HepG2 (cell line): ENCODE measurements around the gene ZMYND8. TPM values are rescaled to one million over a fixed set of nuclear protein-coding genes. Genes with fewer than 3 reads are reported as not detected.

Experiments
- AKAP8 ChIP-seq: sonication (generic); formaldehyde crosslinking; IDR thresholded peaks from 2 replicates; pipeline ENCODE4 v1.5.1; 2020; ENCODE audit warnings: mild to moderate bottlenecking, missing genetic modification reagents
- ATF1 ChIP-seq: IDR thresholded peaks from 2 replicates; pipeline ENCODE4 v1.6.1; 2016; ENCODE audit warnings: mild to moderate bottlenecking, control low read depth
- ELF1 ChIP-seq: sonication (generic); formaldehyde crosslinking; IDR thresholded peaks from 2 replicates; pipeline ENCODE4 v1.4.0; 2020; ENCODE audit warnings: missing genetic modification reagents
- HHEX ChIP-seq: IDR thresholded peaks from 2 replicates; pipeline ENCODE4 v1.6.1; 2016; ENCODE audit warnings: control low read depth
- HMG20A ChIP-seq: IDR thresholded peaks from 2 replicates; pipeline ENCODE4 v1.6.1; 2016; ENCODE audit warnings: borderline replicate concordance
- HMG20B ChIP-seq: conservative IDR thresholded peaks from 2 replicates; pipeline ENCODE4 v1.6.1; 2016; ENCODE audit warnings: missing genetic modification reagents, missing compliant biosample characterization
- HNRNPUL1 ChIP-seq: fragments of 200-400 bp; formaldehyde crosslinking; IDR thresholded peaks from 2 replicates; pipeline ENCODE4 v1.6.1; 2017; ENCODE audit warnings: low read depth, mild to moderate bottlenecking, low read length, moderate library complexity
- KDM5B ChIP-seq: sonication (generic); formaldehyde crosslinking; IDR thresholded peaks from 2 replicates; pipeline ENCODE4 v1.4.0; 2020; ENCODE audit warnings: missing genetic modification reagents, mild to moderate bottlenecking, borderline replicate concordance
- KIAA2018 ChIP-seq: sonication (generic); formaldehyde crosslinking; IDR thresholded peaks from 2 replicates; pipeline ENCODE4 v1.5.0; 2020; ENCODE audit warnings: mild to moderate bottlenecking, missing genetic modification reagents, borderline replicate concordance
- MLLT10 ChIP-seq: sonication (generic); formaldehyde crosslinking; IDR thresholded peaks from 2 replicates; pipeline ENCODE4 v1.4.0; 2020; ENCODE audit warnings: missing genetic modification reagents
- PTBP1 ChIP-seq: fragments of 200-400 bp; formaldehyde crosslinking; IDR thresholded peaks from 2 replicates; pipeline ENCODE4 v1.6.1; 2018; ENCODE audit warnings: low read length, low read depth; ENCODE audit not compliant: poor library complexity, severe bottlenecking
- RCOR2 ChIP-seq: IDR thresholded peaks from 2 replicates; pipeline ENCODE4 v1.6.1; 2016; ENCODE audit warnings: missing biosample characterization, missing genetic modification reagents
- SETDB1 ChIP-seq: sonication (generic); formaldehyde crosslinking; IDR thresholded peaks from 2 replicates; pipeline ENCODE4 v1.5.1; 2020; ENCODE audit warnings: missing genetic modification reagents, mild to moderate bottlenecking, borderline replicate concordance
- SIX4 ChIP-seq: sonication (generic); formaldehyde crosslinking; IDR thresholded peaks from 2 replicates; pipeline ENCODE4 v1.4.0; 2020; ENCODE audit warnings: missing genetic modification reagents
- SNAPC2 ChIP-seq: sonication (generic); formaldehyde crosslinking; IDR thresholded peaks from 2 replicates; pipeline ENCODE4 v1.8.1; 2022; ENCODE audit warnings: mild to moderate bottlenecking, missing genetic modification reagents
- SOX6 ChIP-seq, 2 experiments: fragments of 450-650 bp in 1 of 2; sonication (generic) in 1 of 2; formaldehyde crosslinking in 1 of 2; IDR thresholded peaks; 2 replicates each; pipeline versions ENCODE4 v1.4.0 to v1.6.1; 2017 to 2020; ENCODE audit warnings: antibody characterized with exemption in 1 of 2, mild to moderate bottlenecking in 1 of 2, missing genetic modification reagents in 1 of 2
- SSRP1 ChIP-seq: IDR thresholded peaks from 2 replicates; pipeline ENCODE4 v1.6.1; 2016; ENCODE audit warnings: control low read depth
- ZFP37 ChIP-seq: sonication (generic); formaldehyde crosslinking; IDR thresholded peaks from 2 replicates; pipeline ENCODE4 v1.4.0; 2020; ENCODE audit warnings: missing genetic modification reagents, borderline replicate concordance
- ZFY ChIP-seq: sonication (generic); formaldehyde crosslinking; IDR thresholded peaks from 2 replicates; pipeline ENCODE4 v1.4.0; 2020; ENCODE audit warnings: missing genetic modification reagents
- ZKSCAN5 ChIP-seq: sonication (generic); formaldehyde crosslinking; IDR thresholded peaks from 2 replicates; pipeline ENCODE4 v1.5.1; 2020; ENCODE audit warnings: mild to moderate bottlenecking, missing genetic modification reagents
- ZNF326 ChIP-seq: sonication (generic); formaldehyde crosslinking; IDR thresholded peaks from 2 replicates; pipeline ENCODE4 v1.4.0; 2020; ENCODE audit warnings: missing genetic modification reagents, borderline replicate concordance
- ZNF33A ChIP-seq: sonication (generic); formaldehyde crosslinking; IDR thresholded peaks from 2 replicates; pipeline ENCODE4 v1.5.1; 2020; ENCODE audit warnings: missing genetic modification reagents, mild to moderate bottlenecking, moderate library complexity, borderline replicate concordance
- ZNF615 ChIP-seq: sonication (generic); formaldehyde crosslinking; IDR thresholded peaks from 2 replicates; pipeline ENCODE4 v1.5.0; 2020; ENCODE audit warnings: mild to moderate bottlenecking, missing genetic modification reagents, borderline replicate concordance
- ZNF670 ChIP-seq: sonication (generic); formaldehyde crosslinking; IDR thresholded peaks from 2 replicates; pipeline ENCODE4 v1.8.0; 2022; ENCODE audit warnings: mild to moderate bottlenecking, missing genetic modification reagents, borderline replicate concordance
- polyA plus RNA-seq, 8 experiments: library from polyadenylated mRNA; depleted of rRNA in 3 of 8; stranded (reverse) in 7 of 8; unstranded in 1 of 8; fragments of >200 nt; fragmentation: Illumina TruSeq in 4 of 8; extraction: Trizol in 4 of 8; gene quantifications; 2 replicates each; pipeline versions ENCODE4 v1.2.1 to v1.2.3, GENCODE V29; 2011 to 2016; ENCODE audit warnings: low read depth in 4 of 8, missing spikeins in 1 of 8, mixed read lengths in 1 of 8; ENCODE audit not compliant: insufficient read depth in 1 of 8
- total RNA-seq, 5 experiments: library from RNA; depleted of rRNA; stranded (reverse); fragments of >200 nt; fragmentation: Illumina TruSeq; extraction: Trizol; gene quantifications; 2 replicates each; pipeline ENCODE4 v1.2.3, GENCODE V29; 2016; ENCODE audit warnings: low read depth in 1 of 5

ZMYND8 gene
- total and polyA plus RNA-seq, 2 of the 13 experiments (the other 11 are each of a cell fraction or from before 2014, with no cell fraction given): 53.9 to 84.7 TPM

- TF ChIP-seq KIAA2018 (CRISPR knock-in tag): no peak
- TF ChIP-seq ZNF326 (CRISPR knock-in tag): peak; percentile 20; the same call in 1 of the 2 replicates
- TF ChIP-seq ELF1 (CRISPR knock-in tag): peak; percentile 48; the same call in 1 of the 2 replicates
- no peak for TF ChIP-seq HMG20A (CRISPR knock-in tag)
- TF ChIP-seq RCOR2 (CRISPR knock-in tag): 0 out of 2 replicates have a peak, but pooled peaks have one; percentile 44
- TF ChIP-seq HMG20B (CRISPR knock-in tag): 0 out of 2 replicates have a peak, but pooled peaks have one; percentile 42
- TF ChIP-seq SNAPC2: peak; percentile 33; the same call in 1 of the 2 replicates
- 0 out of 2 replicates have a peak, but pooled peaks have one; percentile 23 for TF ChIP-seq ZNF670
- TF ChIP-seq SSRP1: peak; percentile 85; the same call in 1 of the 2 replicates
- no peak for TF ChIP-seq MLLT10 (CRISPR knock-in tag)
- 0 out of 2 replicates have a peak, but pooled peaks have one; percentile 20 for TF ChIP-seq ZNF615 (CRISPR knock-in tag)
- TF ChIP-seq HNRNPUL1: no peak
- TF ChIP-seq KDM5B (CRISPR knock-in tag): peak; percentile 20; the same call in 1 of the 2 replicates
- TF ChIP-seq SIX4 (CRISPR knock-in tag): no peak
- TF ChIP-seq SOX6 (IDR thresholded peaks at IDR 0.05): no peak
- peak; percentile 6 for TF ChIP-seq SOX6 (CRISPR knock-in tag; IDR thresholded peaks at IDR 0.05)
- 0 out of 2 replicates have a peak, but pooled peaks have one; percentile 55 for TF ChIP-seq ZFP37 (CRISPR knock-in tag)
- no peak for TF ChIP-seq PTBP1
- TF ChIP-seq HHEX (CRISPR knock-in tag): 0 out of 2 replicates have a peak, but pooled peaks have one; percentile 15
- TF ChIP-seq AKAP8 (CRISPR knock-in tag): 0 out of 2 replicates have a peak, but pooled peaks have one; percentile 35
- TF ChIP-seq SETDB1 (CRISPR knock-in tag): 0 out of 2 replicates have a peak, but pooled peaks have one; percentile 30
- no peak for TF ChIP-seq ATF1
- peak; percentile 17; the same call in 1 of the 2 replicates for TF ChIP-seq ZNF33A (CRISPR knock-in tag)
- no peak for TF ChIP-seq ZKSCAN5 (CRISPR knock-in tag)
- no peak for TF ChIP-seq ZFY (CRISPR knock-in tag)
These were observed 155.3 kb downstream of the ZMYND8 start (continued) for GRCh38 chr20:47201074-47201730.
